SK-N-DZ (cell line): ENCODE data around the gene OR10R2.

Experiments used
- DNase-seq: peaks from one replicate; pipeline ENCODE4 v3.0.0-alpha.2; 2015; ENCODE audit warnings: low spot score

OR10R2 gene

GRCh38 chr1:158527190-158527815, 55.3 kb downstream of the OR10R2 start:
- DNase-seq = peak; percentile 47
